ENCODE results near the gene KRT82.

KRT82 gene

GRCh38 chr12:52364061-52364460 is 42.1 kb downstream of the KRT82 start:
- TF ChIP-seq FOXP2 (optimal IDR thresholded peaks at IDR 0.05; ENCODE audit: borderline replicate concordance, extremely low read depth, extremely low read length, insufficient read depth): no peak
- TF ChIP-seq, protein P1, sequence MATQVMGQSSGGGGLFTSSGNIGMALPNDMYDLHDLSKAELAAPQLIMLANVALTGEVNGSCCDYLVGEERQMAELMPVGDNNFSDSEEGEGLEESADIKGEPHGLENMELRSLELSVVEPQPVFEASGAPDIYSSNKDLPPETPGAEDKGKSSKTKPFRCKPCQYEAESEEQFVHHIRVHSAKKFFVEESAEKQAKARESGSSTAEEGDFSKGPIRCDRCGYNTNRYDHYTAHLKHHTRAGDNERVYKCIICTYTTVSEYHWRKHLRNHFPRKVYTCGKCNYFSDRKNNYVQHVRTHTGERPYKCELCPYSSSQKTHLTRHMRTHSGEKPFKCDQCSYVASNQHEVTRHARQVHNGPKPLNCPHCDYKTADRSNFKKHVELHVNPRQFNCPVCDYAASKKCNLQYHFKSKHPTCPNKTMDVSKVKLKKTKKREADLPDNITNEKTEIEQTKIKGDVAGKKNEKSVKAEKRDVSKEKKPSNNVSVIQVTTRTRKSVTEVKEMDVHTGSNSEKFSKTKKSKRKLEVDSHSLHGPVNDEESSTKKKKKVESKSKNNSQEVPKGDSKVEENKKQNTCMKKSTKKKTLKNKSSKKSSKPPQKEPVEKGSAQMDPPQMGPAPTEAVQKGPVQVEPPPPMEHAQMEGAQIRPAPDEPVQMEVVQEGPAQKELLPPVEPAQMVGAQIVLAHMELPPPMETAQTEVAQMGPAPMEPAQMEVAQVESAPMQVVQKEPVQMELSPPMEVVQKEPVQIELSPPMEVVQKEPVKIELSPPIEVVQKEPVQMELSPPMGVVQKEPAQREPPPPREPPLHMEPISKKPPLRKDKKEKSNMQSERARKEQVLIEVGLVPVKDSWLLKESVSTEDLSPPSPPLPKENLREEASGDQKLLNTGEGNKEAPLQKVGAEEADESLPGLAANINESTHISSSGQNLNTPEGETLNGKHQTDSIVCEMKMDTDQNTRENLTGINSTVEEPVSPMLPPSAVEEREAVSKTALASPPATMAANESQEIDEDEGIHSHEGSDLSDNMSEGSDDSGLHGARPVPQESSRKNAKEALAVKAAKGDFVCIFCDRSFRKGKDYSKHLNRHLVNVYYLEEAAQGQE (IDR thresholded peaks at IDR 0.05; ENCODE audit: insufficient read depth in 1 of 2, low read depth in 2 of 2, low read length in 2 of 2): no peak
- no peak for TF ChIP-seq POLR2AphosphoS5 (IDR thresholded peaks at IDR 0.05; ENCODE audit: low read depth, low read length)
- no peak for TF ChIP-seq TAF1 (IDR thresholded peaks at IDR 0.05; ENCODE audit: borderline replicate concordance, insufficient read depth, low read length)
- TF ChIP-seq SIN3A (IDR thresholded peaks at IDR 0.05; ENCODE audit: borderline replicate concordance, insufficient read depth, low read length): no peak

- TF ChIP-seq FOXP2 (optimal IDR thresholded peaks at IDR 0.05; ENCODE audit: borderline replicate concordance, extremely low read depth, extremely low read length, insufficient read depth): no peak
Measured at GRCh38 chr12:52363111-52363679, 42.9 kb downstream of the KRT82 start.

DNA sequence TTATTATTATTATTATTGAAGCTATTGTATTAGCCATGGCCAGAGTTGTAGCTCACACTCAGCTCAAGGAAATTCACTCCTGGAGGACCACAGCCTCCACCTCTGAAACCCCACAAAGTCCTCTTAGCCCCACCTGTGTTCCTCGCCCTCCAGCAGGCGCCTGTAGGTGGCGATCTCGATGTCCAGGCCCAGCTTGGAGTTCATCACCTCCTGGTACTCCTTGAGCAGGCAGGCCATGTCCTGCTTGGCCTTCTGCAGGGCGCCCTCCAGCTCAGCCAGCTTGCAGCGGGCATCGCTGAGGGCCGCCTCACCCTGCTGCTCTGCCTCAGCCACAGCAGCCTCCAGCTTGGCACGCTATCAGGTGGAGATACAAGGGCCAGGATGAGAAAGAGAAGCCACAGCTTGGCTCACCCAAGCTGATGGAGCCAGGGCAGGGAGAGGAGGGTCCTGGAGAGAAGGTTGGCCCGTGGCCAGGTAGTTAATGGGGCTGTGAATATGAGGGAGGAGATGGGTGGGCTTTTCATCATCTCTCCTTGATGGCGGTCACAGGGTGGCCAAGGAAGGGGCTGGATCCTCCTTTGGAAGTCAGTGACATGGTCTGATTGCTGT is 43.9 kb downstream of the KRT82 start:
- TF ChIP-seq TAF1 (IDR thresholded peaks at IDR 0.05; ENCODE audit: borderline replicate concordance, insufficient read depth, low read length): no peak
- no peak for TF ChIP-seq POLR2AphosphoS5 (IDR thresholded peaks at IDR 0.05; ENCODE audit: low read depth, low read length)
- no peak for TF ChIP-seq FOXP2 (optimal IDR thresholded peaks at IDR 0.05; ENCODE audit: borderline replicate concordance, extremely low read depth, extremely low read length, insufficient read depth)
- no peak for TF ChIP-seq SIN3A (IDR thresholded peaks at IDR 0.05; ENCODE audit: borderline replicate concordance, insufficient read depth, low read length)
- TF ChIP-seq, protein P1 (IDR thresholded peaks at IDR 0.05; ENCODE audit: insufficient read depth in 1 of 2, low read depth in 2 of 2, low read length in 2 of 2): no peak

- TF ChIP-seq, protein P1 (IDR thresholded peaks at IDR 0.05; ENCODE audit: insufficient read depth in 1 of 2, low read depth in 2 of 2, low read length in 2 of 2): no peak
- TF ChIP-seq SIN3A (IDR thresholded peaks at IDR 0.05; ENCODE audit: borderline replicate concordance, insufficient read depth, low read length) (no peak), FOXP2 (optimal IDR thresholded peaks at IDR 0.05; ENCODE audit: borderline replicate concordance, extremely low read depth, extremely low read length, insufficient read depth) (no peak), TAF1 (IDR thresholded peaks at IDR 0.05; ENCODE audit: borderline replicate concordance, insufficient read depth, low read length) (no peak), POLR2AphosphoS5 (IDR thresholded peaks at IDR 0.05; ENCODE audit: low read depth, low read length) (no peak)
Measured at GRCh38 chr12:52361553-52361952, 44.6 kb downstream of the KRT82 start.

- TF ChIP-seq TAF1 (IDR thresholded peaks at IDR 0.05; ENCODE audit: borderline replicate concordance, insufficient read depth, low read length) (no peak), FOXP2 (optimal IDR thresholded peaks at IDR 0.05; ENCODE audit: borderline replicate concordance, extremely low read depth, extremely low read length, insufficient read depth) (no peak), SIN3A (IDR thresholded peaks at IDR 0.05; ENCODE audit: borderline replicate concordance, insufficient read depth, low read length) (no peak), POLR2AphosphoS5 (IDR thresholded peaks at IDR 0.05; ENCODE audit: low read depth, low read length) (no peak)
- TF ChIP-seq, protein P1 (IDR thresholded peaks at IDR 0.05; ENCODE audit: insufficient read depth in 1 of 2, low read depth in 2 of 2, low read length in 2 of 2): no peak
Measured at GRCh38 chr12:52360663-52361271, 45.4 kb downstream of the KRT82 start.
